ENCODE data around the gene DTNB.

- TF ChIP-seq CTCF (IDR thresholded peaks at IDR 0.05), result no peak
- no peak for TF ChIP-seq POLR2A (IDR thresholded peaks at IDR 0.05)
These were observed 284.9 kb downstream of the DTNB start for GRCh38 chr2:25388491-25388890.

All from uterus (tissue), 2 donors.